NCI-H2107 treated with DMSO at 0.1 percent for 48 hours (cell line): ENCODE data around the gene YPEL5.

Source experiments
- DNase-seq: peaks from one replicate; lab custom pipeline; 2025; ENCODE audit not compliant: unreplicated experiment; lab: John Stamatoyannopoulos, UW

The YPEL5 gene

DNA sequence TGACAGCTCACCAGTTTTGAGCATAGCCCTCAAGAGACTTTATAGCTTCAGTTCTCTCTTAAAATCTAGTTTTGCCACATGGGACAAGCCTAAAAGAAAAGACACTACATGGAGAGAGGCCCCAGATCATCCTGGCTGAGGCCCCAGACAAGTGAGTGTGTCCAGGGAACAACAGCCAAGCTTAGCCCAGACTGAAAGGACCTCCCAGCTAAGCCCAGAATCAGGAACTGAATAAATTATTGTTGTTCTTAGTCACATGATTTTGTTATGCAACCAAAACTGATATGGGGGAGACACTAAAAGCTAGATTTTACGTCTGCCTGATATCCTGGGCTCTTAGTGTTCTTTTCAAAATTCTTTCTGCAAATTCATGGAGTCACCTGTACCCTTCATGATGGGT lies 55.2 kb downstream of the YPEL5 start:
- DNase-seq = no peak

DNA sequence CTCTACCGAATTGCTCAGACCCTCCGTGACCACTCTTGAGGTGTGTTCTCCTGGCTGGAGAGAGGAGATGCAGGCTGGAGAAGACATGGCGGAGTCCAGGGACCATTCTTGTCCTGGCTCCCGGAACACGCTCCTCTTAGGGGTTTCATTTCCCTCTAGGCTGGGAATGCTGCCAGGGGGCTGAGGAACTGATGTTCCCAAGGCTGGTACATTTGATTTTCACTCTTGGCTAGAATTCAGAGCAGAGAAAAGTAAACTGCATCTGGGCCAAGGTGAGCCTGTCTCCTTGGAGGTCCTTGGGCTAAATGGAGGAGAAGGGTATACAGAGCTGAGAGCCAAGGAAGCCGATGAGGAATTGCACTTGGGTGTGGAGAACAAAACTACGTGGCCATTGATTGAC lies 56.3 kb downstream of the YPEL5 start:
- no peak for DNase-seq

GRCh38 chr2:30204281-30204680 lies 57.5 kb downstream of the YPEL5 start:
- no peak for DNase-seq

DNA sequence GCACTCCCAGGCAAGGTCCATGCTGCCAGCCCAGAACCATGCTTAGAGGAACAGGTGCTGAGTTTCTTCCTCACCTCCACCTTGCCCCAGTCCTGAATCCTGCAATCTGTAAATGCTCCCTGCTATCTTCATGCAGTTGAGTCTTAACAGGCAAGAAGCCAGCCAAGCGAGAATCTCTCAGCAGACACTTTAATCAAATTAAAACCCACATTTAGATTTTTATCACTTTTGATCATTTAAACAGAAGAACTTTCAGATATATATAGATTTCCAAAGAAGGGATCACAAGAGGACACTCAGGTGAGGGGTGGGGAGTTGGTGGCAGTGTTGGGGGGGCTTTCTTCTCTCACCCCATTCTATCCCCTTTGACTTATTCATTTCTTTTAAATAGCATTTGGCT lies 58.6 kb downstream of the YPEL5 start:
- DNase-seq = no peak

DNA sequence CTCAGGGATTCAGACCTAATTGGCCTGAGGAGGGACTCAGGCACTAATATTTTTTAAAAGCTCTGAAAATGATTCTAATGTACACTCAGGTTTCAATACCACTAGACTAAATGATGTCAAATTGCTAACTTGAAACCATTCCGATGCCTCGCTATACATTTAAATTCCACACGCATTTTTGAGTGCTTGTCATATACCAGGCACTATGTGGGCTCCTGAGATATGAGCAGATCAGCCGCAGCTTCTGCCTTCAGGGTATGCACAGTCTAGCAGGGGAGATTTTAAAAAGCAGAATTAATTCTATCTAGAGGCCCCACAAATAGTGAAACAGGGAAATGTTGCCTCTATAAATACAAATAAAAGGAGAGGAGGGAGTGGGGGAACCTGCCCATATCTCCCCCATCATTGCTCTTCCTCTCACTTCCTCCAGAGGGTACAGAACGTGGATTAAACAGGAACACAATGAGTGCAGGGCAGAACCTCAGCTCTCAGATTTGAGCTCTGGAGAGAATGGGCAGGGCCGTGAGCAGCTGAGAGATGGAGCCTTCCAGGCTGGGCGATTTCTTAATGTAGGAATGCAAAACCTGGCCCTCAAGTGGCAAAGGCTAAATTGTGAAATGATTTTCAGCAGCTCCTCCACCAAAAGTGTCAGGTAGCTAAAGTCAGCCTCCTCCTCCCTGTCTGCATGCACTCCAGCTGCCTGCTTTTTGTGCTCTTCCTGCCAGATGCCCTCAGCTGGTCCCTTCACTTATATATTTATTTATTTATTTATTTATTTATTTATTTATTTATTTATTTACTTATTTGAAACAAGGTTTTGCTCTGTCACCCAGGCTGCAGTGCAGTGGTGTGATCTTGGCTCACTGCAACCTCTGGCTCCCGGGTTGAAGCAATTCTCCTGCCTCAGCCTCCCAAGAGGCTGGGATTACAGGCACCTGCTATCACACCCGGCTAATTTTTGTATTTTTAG lies 59.9 kb downstream of the YPEL5 start:
- DNase-seq = no peak

DNA sequence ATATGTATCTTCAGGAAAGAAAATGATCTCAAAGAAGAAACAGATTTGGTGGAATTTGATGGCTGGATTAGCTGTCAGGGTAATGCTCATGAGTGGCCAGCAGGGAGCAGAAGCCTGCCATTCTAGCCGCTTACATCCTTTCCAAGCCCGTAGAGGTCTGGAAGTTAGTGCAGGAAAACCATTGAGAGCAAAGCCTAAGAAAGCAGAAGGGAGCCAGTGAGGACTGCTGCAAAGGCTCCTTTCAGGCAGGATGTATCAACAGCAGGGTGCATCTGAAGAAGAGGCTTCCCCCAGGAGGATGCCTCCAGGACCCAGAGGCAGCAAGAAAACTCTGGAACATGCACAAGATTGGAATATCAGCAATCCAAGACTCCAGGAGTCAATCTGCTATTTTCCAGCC lies 61.6 kb downstream of the YPEL5 start:
- peak; percentile 64 for DNase-seq

DNA sequence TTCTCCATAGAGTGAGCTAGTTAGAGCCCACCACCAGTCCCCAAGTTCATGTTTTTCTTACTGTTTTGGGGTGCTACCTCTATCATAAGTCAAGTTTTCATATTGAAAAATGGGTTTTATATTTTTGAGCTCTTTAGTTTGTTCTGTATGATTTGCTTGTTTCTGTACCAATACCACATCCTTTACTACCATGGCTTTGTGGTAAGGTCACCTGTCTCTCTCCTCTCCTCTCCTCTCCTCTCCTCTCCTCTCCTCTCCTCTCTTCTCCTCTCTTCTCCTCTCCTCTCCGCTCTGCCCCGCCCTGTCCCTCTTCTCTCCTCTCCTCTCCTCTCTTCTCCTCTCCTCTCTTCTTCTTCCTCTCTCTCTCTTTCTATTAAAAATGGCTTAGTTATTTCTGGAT lies 62.4 kb downstream of the YPEL5 start:
- no peak for DNase-seq
